H1 (cell line): ENCODE measurements around the gene NSL1. TPM values are rescaled to one million over a fixed set of nuclear protein-coding genes. Genes with fewer than 3 reads are reported as not detected.

Source experiments
- CTCF ChIA-PET: fragments of 300-600 bp; sonication (Branson Sonifier 250); formaldehyde crosslinking; loops from one replicate; lab custom pipeline; 2021; ENCODE audit not compliant: partially characterized antibody; lab: Charles Lee
- POLR2A ChIA-PET: fragments of 300-600 bp; sonication (Branson Sonifier 250); formaldehyde crosslinking; loops from one replicate; lab custom pipeline; 2021; ENCODE audit warnings: inconsistent platforms; ENCODE audit not compliant: partially characterized antibody; lab: Charles Lee
- DNase-seq, 2 experiments: peaks; one replicate each; pipeline versions ENCODE4 v3.0.0 to v3.0.0-alpha.2; 2010 to 2022; ENCODE audit warnings: low spot score in 2 of 2, low read depth in 1 of 2, mixed read lengths in 1 of 2
- FAIRE-seq: peaks from 2 replicates; lab custom pipeline; 2011; peaks lifted over from hg19 to GRCh38; lab: Jason Lieb, UNC
- H2AFZ ChIP-seq: 2 replicates; pipeline ENCODE4 v1.8.1; 2012; ENCODE audit warnings: low read length, inconsistent platforms
- H2AK5ac ChIP-seq: 2 replicates; pipeline ENCODE4 v1.6.1; 2013; ENCODE audit warnings: low read depth, low read length
- H2BK120ac ChIP-seq: replicated peaks from 2 replicates; pipeline ENCODE3; 2013; ENCODE audit warnings: low read depth, low read length, inconsistent platforms
- H2BK12ac ChIP-seq: 2 replicates; pipeline ENCODE4 v1.6.1; 2013; ENCODE audit warnings: low read depth, low read length
- H2BK15ac ChIP-seq: 2 replicates; pipeline ENCODE4 v1.6.1; 2013; ENCODE audit warnings: low read length
- H2BK20ac ChIP-seq: 2 replicates; pipeline ENCODE4 v1.6.1; 2013; ENCODE audit warnings: low read length
- H2BK5ac ChIP-seq: 2 replicates; pipeline ENCODE4 v1.6.1; 2013; ENCODE audit warnings: low read depth, low read length
- H3K14ac ChIP-seq: 2 replicates; pipeline ENCODE4 v1.6.1; 2013; ENCODE audit warnings: inconsistent platforms; ENCODE audit not compliant: insufficient read length
- H3K18ac ChIP-seq: 2 replicates; pipeline ENCODE4 v1.6.1; 2013; ENCODE audit warnings: low read length; ENCODE audit errors: extremely low read depth
- H3K23ac ChIP-seq: 2 replicates; pipeline ENCODE4 v1.6.1; 2013; ENCODE audit warnings: inconsistent platforms; ENCODE audit not compliant: insufficient read length
- H3K23me2 ChIP-seq: 2 replicates; pipeline ENCODE4 v1.6.1; 2013; ENCODE audit warnings: low read depth, low read length
- H3K27ac ChIP-seq: 2 replicates; pipeline ENCODE4 v1.6.1; 2011; ENCODE audit warnings: low read depth, low read length, inconsistent platforms
- H3K27me3 ChIP-seq, 4 experiments: replicated peaks in 1 of 4; 1 replicate in 1 of 4; 2 replicates in 3 of 4; pipeline versions ENCODE4 v1.6.1 to v1.8.1; 2011 to 2013; ENCODE audit warnings: low read length in 3 of 4, mild to moderate bottlenecking in 3 of 4, inconsistent platforms in 2 of 4, mixed read lengths in 2 of 4, moderate library complexity in 1 of 4; ENCODE audit not compliant: control insufficient read depth in 3 of 4, insufficient read depth in 3 of 4; ENCODE audit errors: extremely low read depth in 1 of 4
- H3K36me3 ChIP-seq, 4 experiments: 2 replicates each; pipeline versions ENCODE4 v1.6.1 to v1.8.1; 2011 to 2013; ENCODE audit warnings: mild to moderate bottlenecking in 4 of 4, low read length in 3 of 4, moderate library complexity in 2 of 4, control low read depth in 1 of 4, inconsistent platforms in 1 of 4; ENCODE audit not compliant: insufficient read depth in 4 of 4, control insufficient read depth in 2 of 4
- H3K4ac ChIP-seq: replicated peaks from 2 replicates; pipeline ENCODE3; 2013; ENCODE audit warnings: low read length, low read depth, mixed read lengths, inconsistent platforms; ENCODE audit not compliant: insufficient read length
- H3K4me1 ChIP-seq, 4 experiments: replicated peaks in 1 of 4; 1 replicate in 1 of 4; 2 replicates in 3 of 4; pipeline versions ENCODE4 v1.6.1 to v1.8.1; 2011 to 2013; ENCODE audit warnings: low read length in 3 of 4, inconsistent platforms in 2 of 4, mixed read lengths in 1 of 4; ENCODE audit not compliant: insufficient read depth in 4 of 4, control insufficient read depth in 3 of 4
- H3K4me2 ChIP-seq, 2 experiments: 2 replicates each; pipeline versions ENCODE4 v1.6.1 to v1.8.1; 2011 to 2013; ENCODE audit warnings: low read depth in 2 of 2, low read length in 2 of 2, control low read depth in 1 of 2, inconsistent platforms in 1 of 2, mild to moderate bottlenecking in 1 of 2; ENCODE audit not compliant: insufficient read depth in 1 of 2
- H3K4me3 ChIP-seq, 4 experiments: fragments of 200-600, 300-600 bp in 1 of 4; sonication (generic), shearing (Covaris generic), sonication (Bioruptor Twin) in 1 of 4; 2 replicates each; pipeline versions ENCODE4 v1.5.1 to v1.8.1; 2011 to 2016; ENCODE audit warnings: low read length in 4 of 4, low read depth in 3 of 4, control low read depth in 2 of 4, inconsistent platforms in 2 of 4, mild to moderate bottlenecking in 2 of 4, mixed read lengths in 1 of 4, moderate library complexity in 1 of 4; ENCODE audit not compliant: insufficient read depth in 2 of 4; ENCODE audit errors: extremely low read depth in 1 of 4
- H3K56ac ChIP-seq: replicated peaks from 2 replicates; pipeline ENCODE3; 2013; ENCODE audit warnings: low read depth, mild to moderate bottlenecking, mixed read lengths, low read length, inconsistent platforms; ENCODE audit not compliant: insufficient read length
- H3K79me1 ChIP-seq: 2 replicates; pipeline ENCODE4 v1.6.1; 2013; ENCODE audit warnings: low read depth, low read length, control low read depth
- H3K79me2 ChIP-seq, 2 experiments: 2 replicates each; pipeline versions ENCODE4 v1.6.1 to v1.8.1; 2012 to 2013; ENCODE audit warnings: low read length in 2 of 2, mild to moderate bottlenecking in 2 of 2, inconsistent platforms in 1 of 2; ENCODE audit not compliant: insufficient read depth in 2 of 2, control insufficient read depth in 1 of 2
- H3K9ac ChIP-seq, 4 experiments: replicated peaks in 1 of 4; 1 replicate in 1 of 4; 2 replicates in 3 of 4; pipeline versions ENCODE4 v1.6.1 to v1.8.1; 2011 to 2013; ENCODE audit warnings: low read depth in 3 of 4, low read length in 3 of 4, control low read depth in 2 of 4, mild to moderate bottlenecking in 2 of 4, moderate library complexity in 2 of 4, inconsistent platforms in 1 of 4; ENCODE audit errors: extremely low read depth in 1 of 4
- H3K9me3 ChIP-seq, 2 experiments: 2 replicates each; pipeline versions ENCODE4 v1.6.1 to v1.8.1; 2012 to 2013; ENCODE audit warnings: mild to moderate bottlenecking in 2 of 2, moderate library complexity in 2 of 2, control low read depth in 1 of 2, inconsistent platforms in 1 of 2, low read depth in 1 of 2, low read length in 1 of 2, mixed read lengths in 1 of 2; ENCODE audit not compliant: insufficient read depth in 2 of 2
- H4K20me1 ChIP-seq, 2 experiments: replicated peaks in 1 of 2; 2 replicates each; pipeline versions ENCODE3 to v1.8.1; 2011 to 2013; ENCODE audit warnings: inconsistent platforms in 2 of 2, low read length in 2 of 2, mild to moderate bottlenecking in 1 of 2; ENCODE audit not compliant: insufficient read depth in 2 of 2, control insufficient read depth in 1 of 2
- H4K5ac ChIP-seq: 2 replicates; pipeline ENCODE4 v1.6.1; 2013; ENCODE audit warnings: low read length, low read depth, mixed read lengths, inconsistent platforms; ENCODE audit not compliant: insufficient read length
- H4K8ac ChIP-seq: 2 replicates; pipeline ENCODE4 v1.8.0; 2013; ENCODE audit warnings: mild to moderate bottlenecking, moderate library complexity, low read length, inconsistent platforms; ENCODE audit not compliant: insufficient read depth; ENCODE audit errors: extremely low read depth
- H4K91ac ChIP-seq: replicated peaks from 2 replicates; pipeline ENCODE3; 2013; ENCODE audit warnings: low read length, mixed read lengths, inconsistent platforms; ENCODE audit not compliant: insufficient read length
- ATF2 ChIP-seq: IDR thresholded peaks from 2 replicates; pipeline ENCODE4 v1.6.1; 2012; ENCODE audit warnings: low read length, inconsistent platforms
- GABPA ChIP-seq: IDR thresholded peaks from 2 replicates; pipeline ENCODE4 v1.6.1; 2011; ENCODE audit warnings: mild to moderate bottlenecking, low read length, moderate library complexity, borderline replicate concordance; ENCODE audit not compliant: insufficient read depth
- HDAC2 ChIP-seq, 2 experiments: fragments of 300-600 bp in 1 of 2; sonication (generic) in 1 of 2; IDR thresholded peaks; 2 replicates each; pipeline ENCODE4 v1.6.1; 2011 to 2012; ENCODE audit warnings: low read depth in 2 of 2, low read length in 2 of 2, mild to moderate bottlenecking in 2 of 2, moderate library complexity in 2 of 2, borderline replicate concordance in 1 of 2, inconsistent platforms in 1 of 2
- MAX ChIP-seq: IDR thresholded peaks from 2 replicates; pipeline ENCODE4 v1.6.1; 2012; ENCODE audit warnings: inconsistent platforms
- POLR2AphosphoS5 ChIP-seq: IDR thresholded peaks from 2 replicates; pipeline ENCODE4 v1.6.1; 2011; ENCODE audit warnings: low read depth, low read length
- SIX5 ChIP-seq: IDR thresholded peaks from 2 replicates; pipeline ENCODE4 v1.6.1; 2011; ENCODE audit warnings: mild to moderate bottlenecking, low read depth, low read length
- SUZ12 ChIP-seq: fragments of 200-600 bp; sonication (generic); IDR thresholded peaks from 2 replicates; pipeline ENCODE4 v1.6.1; 2012; ENCODE audit warnings: mild to moderate bottlenecking, inconsistent platforms, low read length, moderate library complexity, mixed read lengths
- TCF12 ChIP-seq: IDR thresholded peaks from 2 replicates; pipeline ENCODE4 v1.6.1; 2011; ENCODE audit warnings: low read depth, mild to moderate bottlenecking, low read length
- YY1 ChIP-seq: IDR thresholded peaks from 2 replicates; pipeline ENCODE4 v1.6.1; 2011; ENCODE audit warnings: low read depth, mild to moderate bottlenecking, low read length
- WGBS, 2 experiments: shearing (Covaris generic) in 1 of 2; methylation state at CpG; one replicate each; pipeline versions ENCODE4 v1.1.6 to v1.1.7; 2013 to 2015; ENCODE audit warnings: low lambda C conversion rate in 2 of 2, mixed read lengths in 2 of 2, inconsistent platforms in 1 of 2, low coverage in 1 of 2, missing lambda C conversion rate in 1 of 2; ENCODE audit not compliant: insufficient replicate concordance in 2 of 2, insufficient coverage in 1 of 2, insufficient read length in 1 of 2; ENCODE audit errors: extremely low coverage in 1 of 2, missing lambda C conversion rate in 1 of 2; 5-methylcytosine and 5-hydroxymethylcytosine counted together
- polyA plus RNA-seq, 7 experiments: library from polyadenylated mRNA; depleted of rRNA in 3 of 7; stranded (reverse) in 5 of 7; unstranded in 2 of 7; fragments of >200 nt in 5 of 7; fragments of 200-250 nt in 2 of 7; gene quantifications; 1 replicate in 5 of 7; 2 replicates in 1 of 7; 4 replicates in 1 of 7; pipeline versions ENCODE4 v1.2.1 to v1.2.3, GENCODE V29; 2011 to 2013; ENCODE audit warnings: missing spikeins in 2 of 7, mixed read lengths in 2 of 7
- total RNA-seq: library from RNA; stranded (reverse); fragmentation: NEBNext Ultra II Directional; extraction: Animal tissue kit (Norgen Biotek cat#: 25700); gene quantifications from 2 replicates; pipeline ENCODE4 v1.2.1, GENCODE V29; 2021

Gene NSL1
- total and polyA plus RNA-seq, 2 of the 8 experiments (the other 6 are each of a cell fraction or from before 2014, with no cell fraction given), result 25.4 to 51.7 TPM

- no peak overlapping the region for H2BK5ac ChIP-seq
- no peak overlapping the region for H2BK120ac ChIP-seq
- CTCF ChIA-PET, result interaction anchor here (0.6 to 3.0 kb wide), 8 partner anchors 16 to 1929 kb away, joined by 3 to 21 read pairs (median 4); no protein-coding TSS in a partner anchor
- no peak overlapping the region for H4K8ac ChIP-seq
- peaks cover 2% of the 10 kb centered on the region; the same call in 1 of the 2 replicates for H3K79me1 ChIP-seq
- TF ChIP-seq HDAC2 (IDR thresholded peaks at IDR 0.05; ENCODE audit: borderline replicate concordance in 1 of 2, low read depth in 2 of 2, low read length in 2 of 2) (no peak), YY1 (no peak), TCF12 (no peak), ATF2 (no peak), SUZ12 (no peak), MAX (no peak), GABPA (no peak), POLR2AphosphoS5 (no peak), SIX5 (no peak)
- no peak overlapping the region for H3K18ac ChIP-seq
- no peaks in the 10 kb centered on the region for H4K20me1 ChIP-seq
- H3K23ac ChIP-seq, result no peak overlapping the region
- WGBS, 2 experiments, result 90% methylated on average over 3 of the region's 3 CpGs; no CpG with 5 or more reads in 1 of the 2 experiments
- peaks cover 2 to 28% (median 18%) of the 10 kb centered on the region in 4 experiments for H3K36me3 ChIP-seq
- H2AK5ac ChIP-seq, result no peak overlapping the region
- H4K91ac ChIP-seq, result no peak overlapping the region
- H3K4ac ChIP-seq, result no peak overlapping the region
- no peak overlapping the region for H2BK12ac ChIP-seq
- no peak overlapping the region for H3K27ac ChIP-seq
- H3K23me2 ChIP-seq, result no peaks in the 10 kb centered on the region
- POLR2A ChIA-PET, result interaction anchor here (1.2 to 2.5 kb wide), 3 partner anchors 14 to 168 kb away, joined by 3 to 6 read pairs (median 4); partner anchors contain the start of genes FLVCR1, NSL1 and TATDN3
- H3K4me1 ChIP-seq, result no peaks in the 10 kb centered on the region
- FAIRE-seq (no peak), DNase-seq (no peak)
- no peak overlapping the region for H3K9ac ChIP-seq
- no peak overlapping the region for H2BK15ac ChIP-seq
- no peak overlapping the region for H3K4me2 ChIP-seq
- H3K79me2 ChIP-seq, result peaks cover 0 to 14% of the 10 kb centered on the region in 2 experiments; a peak in 1 of 4 replicates
- H3K56ac ChIP-seq, result no peak overlapping the region
- H3K14ac ChIP-seq, result no peak overlapping the region
- no peaks in the 10 kb centered on the region for H3K27me3 ChIP-seq
- peaks cover 0 to 5% of the 10 kb centered on the region in 2 experiments; a peak in 2 of 4 replicates for H3K9me3 ChIP-seq
- no peak overlapping the region for H2AFZ ChIP-seq
- H4K5ac ChIP-seq, result no peak overlapping the region
- H2BK20ac ChIP-seq, result no peak overlapping the region
- no peak overlapping the region for H3K4me3 ChIP-seq
Observed at GRCh38 chr1:212777151-212777550, 14.4 kb downstream of the NSL1 start.
